Retinal pigment epithelial cell (primary cell): ENCODE measurements around the gene MYRF.

Experiments
- DNase-seq: peaks from one replicate; pipeline ENCODE4 v3.0.0-alpha.2; 2010; ENCODE audit warnings: low read depth
- H3K4me3 ChIP-seq: 2 replicates; pipeline ENCODE4 v1.5.1; 2011; ENCODE audit warnings: mild to moderate bottlenecking, low read length, control low read depth, moderate library complexity
- TF ChIP-seq, protein P1 (sequence below): conservative IDR thresholded peaks from 2 replicates; pipeline ENCODE4 v1.5.1; 2011; ENCODE audit warnings: low read depth, low read length, control low read depth, inconsistent platforms

Gene MYRF

GRCh38 chr11:61744609-61745156 lies 7.8 kb upstream of the MYRF start:
- DNase-seq = no peak
- TF ChIP-seq, protein P1, sequence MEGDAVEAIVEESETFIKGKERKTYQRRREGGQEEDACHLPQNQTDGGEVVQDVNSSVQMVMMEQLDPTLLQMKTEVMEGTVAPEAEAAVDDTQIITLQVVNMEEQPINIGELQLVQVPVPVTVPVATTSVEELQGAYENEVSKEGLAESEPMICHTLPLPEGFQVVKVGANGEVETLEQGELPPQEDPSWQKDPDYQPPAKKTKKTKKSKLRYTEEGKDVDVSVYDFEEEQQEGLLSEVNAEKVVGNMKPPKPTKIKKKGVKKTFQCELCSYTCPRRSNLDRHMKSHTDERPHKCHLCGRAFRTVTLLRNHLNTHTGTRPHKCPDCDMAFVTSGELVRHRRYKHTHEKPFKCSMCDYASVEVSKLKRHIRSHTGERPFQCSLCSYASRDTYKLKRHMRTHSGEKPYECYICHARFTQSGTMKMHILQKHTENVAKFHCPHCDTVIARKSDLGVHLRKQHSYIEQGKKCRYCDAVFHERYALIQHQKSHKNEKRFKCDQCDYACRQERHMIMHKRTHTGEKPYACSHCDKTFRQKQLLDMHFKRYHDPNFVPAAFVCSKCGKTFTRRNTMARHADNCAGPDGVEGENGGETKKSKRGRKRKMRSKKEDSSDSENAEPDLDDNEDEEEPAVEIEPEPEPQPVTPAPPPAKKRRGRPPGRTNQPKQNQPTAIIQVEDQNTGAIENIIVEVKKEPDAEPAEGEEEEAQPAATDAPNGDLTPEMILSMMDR = no peak
- H3K4me3 ChIP-seq = no peak overlapping the region

DNA sequence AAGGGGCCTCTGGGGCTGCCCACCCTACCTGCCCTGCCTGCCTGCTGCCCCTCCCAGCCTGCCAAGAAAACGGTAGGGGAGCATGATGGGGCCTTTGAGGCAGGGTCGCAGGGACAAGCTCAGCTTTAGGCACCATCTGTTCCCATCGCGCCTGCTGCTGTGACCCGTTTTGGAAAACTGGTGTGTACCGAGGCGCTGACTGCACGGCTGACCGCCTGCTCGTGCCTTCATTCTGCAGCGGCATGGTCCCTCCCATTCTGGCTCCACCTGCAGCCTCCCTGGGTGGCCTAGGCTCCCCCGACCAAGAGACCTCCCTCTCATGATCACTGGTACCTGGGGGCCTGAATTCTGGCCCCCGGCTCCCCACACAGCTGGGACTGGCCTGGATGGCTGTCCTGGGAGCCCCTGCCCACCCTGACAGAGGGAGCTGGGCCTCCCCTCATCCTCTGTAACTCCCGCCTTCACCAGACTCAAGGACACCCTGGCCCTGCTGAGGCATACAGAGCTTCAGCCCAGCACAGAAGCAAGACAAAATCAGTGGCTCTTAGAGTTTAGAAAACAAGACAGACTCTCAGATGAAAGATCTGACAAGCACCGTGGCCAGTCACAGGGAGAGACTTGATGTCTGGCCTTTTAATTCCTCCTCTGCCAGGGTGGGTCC lies 6.5 kb upstream of the MYRF start:
- TF ChIP-seq, protein P1 = no peak
- DNase-seq = no peak
- no peak overlapping the region for H3K4me3 ChIP-seq

DNA sequence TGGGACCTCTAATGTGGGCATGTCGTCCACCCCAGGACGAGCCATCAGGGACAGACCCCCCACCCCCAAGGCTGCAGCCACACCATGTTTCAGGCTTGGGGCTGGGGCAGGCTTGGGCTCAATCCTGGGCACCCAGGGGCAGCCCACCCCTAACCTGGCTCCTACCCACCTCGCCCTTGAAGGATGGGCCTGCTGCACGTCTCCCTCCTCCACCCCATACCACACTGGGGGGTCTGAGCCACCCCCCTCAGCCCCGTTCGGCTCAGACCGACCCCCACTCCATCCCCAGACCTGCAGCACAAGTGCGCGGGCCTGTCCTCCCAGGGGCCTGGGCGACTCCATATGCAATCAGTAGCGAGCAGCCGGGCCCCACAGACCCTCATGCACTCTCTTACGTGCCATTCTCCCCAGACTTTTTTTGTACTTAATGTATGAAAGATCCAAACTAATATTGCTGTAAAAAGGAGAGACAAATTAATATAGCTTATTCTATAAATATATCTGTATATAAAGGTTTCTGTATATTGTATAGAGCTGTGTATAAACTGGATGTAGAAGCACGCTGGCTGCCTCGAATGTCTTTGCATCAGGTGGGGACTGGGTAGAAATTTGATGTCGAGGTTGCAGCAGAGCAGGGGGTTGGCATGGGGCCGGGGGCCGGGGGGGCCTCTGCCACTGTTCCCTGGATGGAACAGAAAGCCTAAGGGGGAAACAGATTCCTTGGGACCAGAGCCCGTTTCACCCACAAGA lies 5.8 kb upstream of the MYRF start:
- TF ChIP-seq, protein P1 = no peak
- no peak for DNase-seq

DNA sequence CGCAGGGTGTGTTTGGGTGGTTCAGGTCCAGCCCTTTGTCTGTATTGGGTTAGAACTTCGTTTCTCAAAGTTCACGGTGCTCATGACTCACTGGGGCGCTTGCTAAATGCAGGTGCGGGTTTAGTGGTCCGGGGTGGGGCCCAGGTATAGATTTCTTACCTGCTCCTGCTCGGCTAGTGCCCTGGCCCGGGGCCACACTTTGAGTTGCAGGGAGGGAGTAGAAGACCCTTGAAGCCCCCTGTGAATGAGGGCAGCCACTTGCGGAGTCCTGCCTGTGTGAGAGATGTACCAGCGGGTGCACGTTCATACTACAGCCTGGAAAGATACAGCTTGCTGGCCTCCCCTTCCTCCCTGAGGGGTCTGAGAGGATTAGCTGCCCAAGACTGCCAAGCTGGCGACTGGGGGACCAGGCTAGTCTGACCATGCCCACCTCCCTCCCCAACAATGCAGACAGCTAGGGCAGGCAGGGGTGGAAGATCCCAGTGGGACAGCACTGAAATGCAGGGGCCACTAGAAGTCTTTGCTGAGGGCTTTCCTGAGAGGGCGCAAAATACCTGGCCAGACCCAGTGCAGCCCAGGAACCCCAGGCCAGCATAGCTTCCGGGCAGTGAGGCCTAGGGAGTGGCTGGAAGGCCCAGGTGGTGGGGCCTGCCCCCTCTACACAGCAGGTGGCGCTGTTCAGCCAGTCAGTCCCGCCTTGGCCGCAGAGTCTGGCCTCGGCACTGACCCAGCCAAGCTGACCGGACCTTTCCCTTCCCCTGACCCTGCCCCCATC lies 5.1 kb upstream of the MYRF start:
- TF ChIP-seq, protein P1 = peak; percentile 91
- no peak for DNase-seq
- no peak overlapping the region for H3K4me3 ChIP-seq

More for the DNA sequence above, 5.8 kb upstream of the MYRF start:
- H3K4me3 ChIP-seq = no peak overlapping the region

- no peak overlapping the region for H3K4me3 ChIP-seq
- no peak for DNase-seq
- TF ChIP-seq, protein P1 = no peak
Measured at GRCh38 chr11:61747967-61748285, 4.5 kb upstream of the MYRF start.

DNA sequence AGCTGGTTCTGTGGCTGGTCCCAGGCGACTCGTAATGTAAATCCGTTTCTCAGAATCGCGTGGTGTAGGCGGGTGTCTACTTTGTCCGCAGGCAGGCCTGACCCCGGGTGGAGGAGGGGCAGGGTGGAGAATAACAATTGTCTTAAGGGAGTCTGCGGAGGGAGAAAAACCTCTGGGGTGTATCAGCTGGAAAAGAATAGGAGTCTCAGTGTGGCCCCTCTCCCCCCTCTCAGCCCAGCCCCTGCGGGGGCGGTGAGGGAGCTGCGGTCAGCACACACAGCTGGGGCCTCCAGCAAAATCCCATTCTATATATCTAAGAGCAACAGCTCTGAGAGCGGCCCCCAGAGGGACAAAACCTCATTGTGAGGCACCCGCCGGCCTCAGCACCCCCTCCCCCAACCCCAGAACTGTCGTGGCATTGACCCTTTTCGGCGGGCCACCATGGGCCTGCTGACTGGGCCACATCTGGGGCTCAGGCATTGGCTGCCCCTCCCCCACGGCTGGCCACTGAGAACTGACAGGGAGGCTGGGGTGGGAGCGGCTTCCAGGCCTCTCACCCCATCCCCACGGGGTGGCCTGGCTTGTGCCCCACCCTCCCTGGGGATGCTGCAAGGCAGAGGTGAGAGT lies 2.7 kb upstream of the MYRF start:
- no peak overlapping the region for H3K4me3 ChIP-seq
- TF ChIP-seq, protein P1 = no peak
- no peak for DNase-seq
